Neutrophil (primary cell): ENCODE measurements around the gene NPHP1.
"Not testable (repeated sequence)": the region's sequence is repeated elsewhere in the genome, so short reads cannot be mapped to it uniquely, and the experiment has no call there.

ENCODE experiments used
- H3K27ac ChIP-seq: fragments of 200-600 bp; sonication (generic); 2 replicates; pipeline ENCODE4 v1.5.1; 2016; ENCODE audit warnings: mild to moderate bottlenecking, moderate library complexity
- H3K27me3 ChIP-seq: fragments of 200-600 bp; sonication (generic); 2 replicates; pipeline ENCODE4 v1.6.0; 2016; ENCODE audit warnings: mild to moderate bottlenecking
- H3K36me3 ChIP-seq: fragments of 200-600 bp; sonication (generic); 2 replicates; pipeline ENCODE4 v1.5.1; 2017
- H3K4me1 ChIP-seq, 2 experiments: fragments of 200-600 bp in 1 of 2; sonication (generic) in 1 of 2; 1 replicate in 1 of 2; 2 replicates in 1 of 2; pipeline versions ENCODE4 v1.5.1 to v1.6.1; 2013 to 2016; ENCODE audit warnings: low read depth in 1 of 2, low read length in 1 of 2, mild to moderate bottlenecking in 1 of 2, moderate library complexity in 1 of 2; ENCODE audit not compliant: control insufficient read depth in 1 of 2, insufficient read depth in 1 of 2
- H3K4me3 ChIP-seq, 2 experiments: fragments of 200-600 bp in 1 of 2; sonication (generic) in 1 of 2; 1 replicate in 1 of 2; 2 replicates in 1 of 2; pipeline ENCODE4 v1.5.1; 2013 to 2016; ENCODE audit warnings: low read depth in 1 of 2, low read length in 1 of 2, mild to moderate bottlenecking in 1 of 2, moderate library complexity in 1 of 2
- H3K9me3 ChIP-seq: fragments of 200-600 bp; sonication (generic); 2 replicates; pipeline ENCODE4 v1.5.1; 2016
- CTCF ChIP-seq: fragments of 200-600 bp; sonication (generic); IDR thresholded peaks from 2 replicates; pipeline ENCODE4 v1.5.1; 2016; ENCODE audit warnings: antibody characterized with exemption

NPHP1 gene

GRCh38 chr2:110220190-110220564 is 15.4 kb upstream of the NPHP1 start:
- H3K36me3 ChIP-seq, result no peaks in the 10 kb centered on the region
- peaks cover 97% of the 10 kb centered on the region for H3K27me3 ChIP-seq
- H3K9me3 ChIP-seq, result no peaks in the 10 kb centered on the region
- H3K4me3 ChIP-seq, result no peak overlapping the region
- no peak for TF ChIP-seq CTCF
- no peaks in the 10 kb centered on the region for H3K4me1 ChIP-seq
- H3K27ac ChIP-seq, result no peak overlapping the region

- Histone ChIP-seq H3K36me3 (no peaks in the 10 kb centered on the region), H3K4me1 (no peaks in the 10 kb centered on the region), H3K4me3 (no peak overlapping the region), H3K27me3 (peaks cover 97% of the 10 kb centered on the region), H3K9me3 (no peaks in the 10 kb centered on the region), H3K27ac (no peak overlapping the region)
- no peak for TF ChIP-seq CTCF
Measured at GRCh38 chr2:110219496-110220189, 14.8 kb upstream of the NPHP1 start.

- H3K4me1 ChIP-seq, H3K27ac ChIP-seq: not testable (repeated sequence)
- peaks cover 97% of the 10 kb centered on the region for H3K27me3 ChIP-seq
Measured at GRCh38 chr2:110218889-110219288, 14.1 kb upstream of the NPHP1 start.

GRCh38 chr2:110216803-110217202 is 12.0 kb upstream of the NPHP1 start:
- Histone ChIP-seq H3K27ac (no peak overlapping the region), H3K36me3 (no peaks in the 10 kb centered on the region), H3K4me1 (peaks cover 3 to 7% of the 10 kb centered on the region in 2 experiments), H3K9me3 (peaks cover 3% of the 10 kb centered on the region), H3K27me3 (peaks cover 92% of the 10 kb centered on the region), H3K4me3 (no peak overlapping the region)
- no peak for TF ChIP-seq CTCF

More at GRCh38 chr2:110218889-110219288, 14.1 kb upstream of the NPHP1 start:
- H3K36me3 ChIP-seq, H3K9me3 ChIP-seq, H3K4me3 ChIP-seq: not testable (repeated sequence)

GRCh38 chr2:110216199-110216598 is 11.4 kb upstream of the NPHP1 start:
- H3K27me3 ChIP-seq, result peaks cover 86% of the 10 kb centered on the region
- no peak for TF ChIP-seq CTCF
- no peak overlapping the region for H3K27ac ChIP-seq
- peaks cover 6 to 10% of the 10 kb centered on the region in 2 experiments for H3K4me1 ChIP-seq
- peaks cover 3% of the 10 kb centered on the region for H3K9me3 ChIP-seq
- H3K36me3 ChIP-seq, result no peaks in the 10 kb centered on the region
- H3K4me3 ChIP-seq, result no peak overlapping the region

GRCh38 chr2:110215566-110216158 is 10.8 kb upstream of the NPHP1 start:
- H3K4me3 ChIP-seq, result no peak overlapping the region

More at GRCh38 chr2:110215566-110216158, 10.8 kb upstream of the NPHP1 start:
- Histone ChIP-seq H3K27ac (no peak overlapping the region), H3K9me3 (peaks cover 3% of the 10 kb centered on the region), H3K4me1 (peaks cover 6 to 10% of the 10 kb centered on the region in 2 experiments), H3K36me3 (no peaks in the 10 kb centered on the region), H3K27me3 (peaks cover 81% of the 10 kb centered on the region)
- TF ChIP-seq CTCF, result no peak
